ENCODE data around the gene MGME1.

Gene MGME1

GRCh38 chr20:17940224-17940971, 28.4 kb upstream of the MGME1 start:
- DNase-seq, result no peak

DNA sequence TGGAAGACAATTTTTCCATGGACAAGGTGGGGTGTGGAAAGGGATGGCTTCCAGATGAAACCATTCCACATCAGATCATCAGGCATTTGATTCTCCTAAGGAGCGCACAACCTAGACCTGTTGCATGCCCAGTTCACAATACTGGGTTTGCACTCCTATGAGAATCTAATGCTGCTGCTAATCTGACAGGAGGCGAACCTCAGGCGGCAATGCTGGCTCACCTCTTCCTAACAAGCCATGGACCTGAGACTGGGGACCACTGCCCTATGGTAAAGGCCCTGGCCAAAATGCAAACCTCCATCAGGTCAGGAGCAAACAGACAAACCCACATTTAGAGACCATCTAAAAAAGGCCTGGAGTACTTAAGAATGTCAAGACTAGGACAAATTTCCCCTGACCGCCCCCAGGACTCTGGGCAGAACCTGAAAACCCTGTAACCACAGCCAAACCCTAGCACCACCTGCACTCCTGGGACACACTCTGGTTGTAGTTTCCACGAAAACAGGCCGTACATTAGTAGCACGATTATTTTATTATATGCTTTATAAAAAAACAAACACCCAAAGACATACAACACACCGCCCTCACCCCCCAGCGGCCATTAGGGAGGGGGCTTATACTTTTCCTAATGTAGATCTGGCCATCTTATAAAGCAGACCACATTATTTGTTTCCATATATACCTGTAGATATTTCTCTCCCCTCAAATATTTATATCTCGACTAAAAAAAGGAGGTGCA, 27.6 kb upstream of the MGME1 start:
- DNase-seq, result no peak

GRCh38 chr20:17941826-17942196, 27.0 kb upstream of the MGME1 start:
- no peak for DNase-seq

GRCh38 chr20:17943343-17943742, 25.5 kb upstream of the MGME1 start:
- DNase-seq, result no peak

GRCh38 chr20:17944854-17945474, 23.9 kb upstream of the MGME1 start:
- DNase-seq, result no peak

- DNase-seq, result no peak
Measured at GRCh38 chr20:17946040-17946439, 22.8 kb upstream of the MGME1 start.

- DNase-seq, result no peak
Measured at GRCh38 chr20:17946572-17947473, 22.0 kb upstream of the MGME1 start.

- DNase-seq, result no peak
Measured at GRCh38 chr20:17947474-17947815, 21.4 kb upstream of the MGME1 start.

- DNase-seq, result no peak
Measured at GRCh38 chr20:17948442-17948841, 20.4 kb upstream of the MGME1 start.

DNA sequence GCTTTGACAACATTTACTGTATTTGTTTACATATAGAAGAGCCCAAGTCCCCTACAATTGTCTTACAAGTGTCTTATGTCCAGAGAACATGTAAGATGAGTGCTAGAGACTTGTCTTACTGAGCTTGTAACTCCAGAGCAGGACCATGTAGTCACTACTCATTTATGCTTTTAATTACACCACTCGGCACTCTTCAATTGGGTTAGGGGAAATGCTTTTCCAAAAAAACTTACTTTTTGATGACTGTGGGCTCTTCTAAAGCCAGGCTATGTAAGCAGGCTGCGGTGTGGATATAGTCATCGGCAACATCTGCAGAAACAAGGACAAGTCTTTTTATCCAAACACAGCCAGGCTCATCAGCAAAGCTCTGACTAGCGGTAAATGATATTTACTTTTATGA, 18.9 kb upstream of the MGME1 start:
- DNase-seq, result no peak

DNA sequence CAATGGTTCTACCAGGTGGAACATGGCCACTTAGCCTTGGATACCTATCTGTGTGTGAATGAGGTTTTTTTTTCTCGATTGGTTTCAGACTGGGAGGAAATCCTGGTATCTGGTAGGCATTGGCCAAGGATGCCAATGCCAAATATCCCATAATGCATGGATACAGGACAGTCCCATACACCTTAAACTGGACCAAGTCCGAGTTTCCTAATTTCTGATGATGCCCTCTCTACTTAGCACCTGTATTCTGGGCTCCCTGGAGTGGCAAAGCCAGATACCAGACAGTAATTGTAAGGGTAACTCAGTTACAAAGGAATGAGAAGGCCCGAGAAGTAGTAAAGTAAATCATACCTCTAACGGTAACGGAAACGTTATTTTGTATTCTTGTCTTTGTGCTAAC, 18.1 kb upstream of the MGME1 start:
- DNase-seq, result no peak

- no peak for DNase-seq
Measured at GRCh38 chr20:17951323-17951722, 17.5 kb upstream of the MGME1 start.

GRCh38 chr20:17952692-17953684, 15.8 kb upstream of the MGME1 start:
- no peak for DNase-seq

GRCh38 chr20:17953935-17954334, 14.9 kb upstream of the MGME1 start:
- DNase-seq, result no peak

- DNase-seq, result no peak
Measured at GRCh38 chr20:17955302-17955701, 13.5 kb upstream of the MGME1 start.

DNA sequence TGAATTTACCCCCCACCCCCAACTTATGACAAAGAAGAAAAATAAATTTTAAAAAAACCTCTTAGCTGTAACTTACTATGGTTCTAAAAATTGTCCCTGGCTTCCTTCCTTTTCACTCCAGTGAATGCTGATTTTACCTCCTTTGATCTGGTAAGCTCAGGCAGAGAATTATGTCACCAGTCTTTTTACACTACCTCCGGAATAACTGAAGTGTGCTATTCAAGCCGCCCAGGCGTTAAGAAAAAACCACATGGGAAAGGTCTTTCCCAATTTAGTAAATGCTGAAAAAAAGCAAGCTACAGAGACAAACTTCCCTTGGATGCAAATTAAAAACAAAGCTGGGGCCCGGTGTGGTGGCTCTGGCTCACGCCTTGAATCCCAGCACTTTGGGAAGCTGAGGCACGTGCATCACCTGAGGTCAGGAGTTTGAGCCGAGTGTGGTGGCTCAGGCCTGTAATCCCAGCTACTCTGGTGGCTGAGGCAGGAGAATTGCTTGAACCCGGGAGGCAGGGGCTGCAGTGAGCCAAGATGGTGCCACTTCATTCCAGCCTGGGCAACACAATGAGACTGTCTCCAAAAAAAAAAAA, 12.6 kb upstream of the MGME1 start:
- DNase-seq, result no peak

GRCh38 chr20:17957505-17958363, 11.1 kb upstream of the MGME1 start:
- DNase-seq, result no peak

DNA sequence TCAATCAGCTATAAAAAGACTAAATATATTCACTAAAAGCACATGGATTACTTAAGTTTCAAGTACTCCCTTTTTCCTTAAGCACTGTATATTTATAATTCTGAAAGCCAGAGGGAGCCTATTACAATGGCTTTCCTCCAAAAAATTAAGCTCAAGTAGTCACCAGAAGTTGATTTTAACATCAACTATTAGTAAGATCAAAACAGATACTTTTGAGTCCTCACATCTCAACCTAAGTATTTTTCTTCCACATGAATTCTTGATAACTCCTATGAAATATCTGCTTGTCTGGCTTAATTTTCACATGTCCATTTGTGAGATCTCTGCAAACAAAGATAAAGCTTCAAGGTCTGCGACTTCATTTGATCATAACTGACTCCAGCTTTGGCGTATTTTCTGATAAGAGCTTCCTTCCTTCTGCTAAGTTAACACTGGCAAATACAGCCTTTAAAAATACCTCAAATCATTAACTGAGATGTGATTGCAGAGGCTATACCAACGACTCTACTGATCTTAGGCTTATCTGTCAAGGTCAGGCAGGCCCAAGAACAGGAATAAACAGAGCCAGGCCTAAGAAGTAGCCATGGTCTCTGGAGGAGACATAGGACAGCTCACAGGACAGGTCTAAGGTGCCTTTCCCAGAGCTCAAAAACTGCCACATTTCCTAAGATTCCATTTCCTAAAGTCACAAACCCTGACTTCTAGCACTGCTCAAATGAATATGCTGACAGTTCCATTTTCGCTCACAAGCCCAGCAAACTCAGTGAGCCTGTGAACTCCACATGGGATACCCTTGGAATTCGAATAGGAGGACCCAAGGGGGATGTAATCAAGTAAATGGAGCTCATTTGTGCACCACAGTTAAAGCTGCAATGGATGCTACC, 10.2 kb upstream of the MGME1 start:
- DNase-seq, result no peak

- DNase-seq, result no peak
Measured at GRCh38 chr20:17959257-17959627, 9.6 kb upstream of the MGME1 start.
